ENCODE data around the gene AXIN1.

AXIN1 gene

GRCh38 chr16:371515-372301, 19.2 kb upstream of the AXIN1 start:
- peaks cover 34% of the 10 kb centered on the region for H3K36me3 ChIP-seq (ENCODE audit: control insufficient read depth, insufficient read depth, low read length)
- no peak overlapping the region for H3K4me3 ChIP-seq (ENCODE audit: low read length)
- H3K27me3 ChIP-seq (ENCODE audit: control insufficient read depth, insufficient read depth, low read length), result no peaks in the 10 kb centered on the region
- H3K27ac ChIP-seq (ENCODE audit: low read depth, low read length), result no peak overlapping the region
- H3K4me1 ChIP-seq (ENCODE audit: control insufficient read depth, insufficient read depth, low read length), result peaks cover 9% of the 10 kb centered on the region
- H3K9ac ChIP-seq (ENCODE audit: low read length), result no peak overlapping the region

- H3K36me3 ChIP-seq (ENCODE audit: control insufficient read depth, insufficient read depth, low read length), result peaks cover 31% of the 10 kb centered on the region
- peaks cover 9% of the 10 kb centered on the region for H3K4me1 ChIP-seq (ENCODE audit: control insufficient read depth, insufficient read depth, low read length)
- no peak overlapping the region for H3K9ac ChIP-seq (ENCODE audit: low read length)
- H3K4me3 ChIP-seq (ENCODE audit: low read length), result peak overlapping the region; percentile 5
- peak overlapping the region; percentile 4 for H3K27ac ChIP-seq (ENCODE audit: low read depth, low read length)
- H3K27me3 ChIP-seq (ENCODE audit: control insufficient read depth, insufficient read depth, low read length), result no peaks in the 10 kb centered on the region
Measured at GRCh38 chr16:370979-371514, 18.5 kb upstream of the AXIN1 start.

- peaks cover 9% of the 10 kb centered on the region for H3K4me1 ChIP-seq (ENCODE audit: control insufficient read depth, insufficient read depth, low read length)
- H3K4me3 ChIP-seq (ENCODE audit: low read length), result peak within 1 kb of the TSS; percentile 41
- no peak within 1 kb of the TSS for H3K9ac ChIP-seq (ENCODE audit: low read length)
- H3K36me3 ChIP-seq (ENCODE audit: control insufficient read depth, insufficient read depth, low read length), result peaks cover 29% of the 10 kb centered on the region
- H3K27ac ChIP-seq (ENCODE audit: low read depth, low read length), result peak within 1 kb of the TSS; percentile 4
- H3K27me3 ChIP-seq (ENCODE audit: control insufficient read depth, insufficient read depth, low read length), result no peaks in the 10 kb centered on the region
Measured at GRCh38 chr16:370443-370842, 17.9 kb upstream of the AXIN1 start, which contains the start of gene MRPL28. MRPL28 (minus strand) TSS chr16:370538; CDS start chr16:370218, 320 bp downstream.

GRCh38 chr16:369866-370436, 17.4 kb upstream of the AXIN1 start:
- H3K9ac ChIP-seq (ENCODE audit: low read length), result no peak overlapping the region

GRCh38 chr16:369275-369865, 16.8 kb upstream of the AXIN1 start:
- Histone ChIP-seq H3K36me3 (ENCODE audit: control insufficient read depth, insufficient read depth, low read length) (peaks cover 23% of the 10 kb centered on the region), H3K4me3 (ENCODE audit: low read length) (peak overlapping the region; percentile 41), H3K27me3 (ENCODE audit: control insufficient read depth, insufficient read depth, low read length) (no peaks in the 10 kb centered on the region), H3K9ac (ENCODE audit: low read length) (no peak overlapping the region), H3K4me1 (ENCODE audit: control insufficient read depth, insufficient read depth, low read length) (peaks cover 9% of the 10 kb centered on the region), H3K27ac (ENCODE audit: low read depth, low read length) (no peak overlapping the region)

More at GRCh38 chr16:369866-370436, 17.4 kb upstream of the AXIN1 start:
- Histone ChIP-seq H3K4me1 (ENCODE audit: control insufficient read depth, insufficient read depth, low read length) (peaks cover 9% of the 10 kb centered on the region), H3K27ac (ENCODE audit: low read depth, low read length) (no peak overlapping the region), H3K27me3 (ENCODE audit: control insufficient read depth, insufficient read depth, low read length) (no peaks in the 10 kb centered on the region), H3K36me3 (ENCODE audit: control insufficient read depth, insufficient read depth, low read length) (peaks cover 29% of the 10 kb centered on the region), H3K4me3 (ENCODE audit: low read length) (peak overlapping the region; percentile 41)

- Histone ChIP-seq H3K36me3 (ENCODE audit: control insufficient read depth, insufficient read depth, low read length) (peaks cover 20% of the 10 kb centered on the region), H3K4me3 (ENCODE audit: low read length) (no peak overlapping the region), H3K27me3 (ENCODE audit: control insufficient read depth, insufficient read depth, low read length) (peaks cover 4% of the 10 kb centered on the region), H3K27ac (ENCODE audit: low read depth, low read length) (no peak overlapping the region), H3K4me1 (ENCODE audit: control insufficient read depth, insufficient read depth, low read length) (peaks cover 9% of the 10 kb centered on the region), H3K9ac (ENCODE audit: low read length) (no peak overlapping the region)
Measured at GRCh38 chr16:368388-369158, 16.1 kb upstream of the AXIN1 start.

- peaks cover 9% of the 10 kb centered on the region for H3K4me1 ChIP-seq (ENCODE audit: control insufficient read depth, insufficient read depth, low read length)
- H3K27ac ChIP-seq (ENCODE audit: low read depth, low read length), result no peak overlapping the region
- peaks cover 16% of the 10 kb centered on the region for H3K36me3 ChIP-seq (ENCODE audit: control insufficient read depth, insufficient read depth, low read length)
Measured at GRCh38 chr16:367333-367903, 14.9 kb upstream of the AXIN1 start.

GRCh38 chr16:366476-366875, 14.0 kb upstream of the AXIN1 start:
- Histone ChIP-seq H3K4me1 (ENCODE audit: control insufficient read depth, insufficient read depth, low read length) (peaks cover 9% of the 10 kb centered on the region), H3K36me3 (ENCODE audit: control insufficient read depth, insufficient read depth, low read length) (peaks cover 13% of the 10 kb centered on the region)

More at GRCh38 chr16:367333-367903, 14.9 kb upstream of the AXIN1 start:
- Histone ChIP-seq H3K4me3 (ENCODE audit: low read length) (no peak overlapping the region), H3K9ac (ENCODE audit: low read length) (no peak overlapping the region), H3K27me3 (ENCODE audit: control insufficient read depth, insufficient read depth, low read length) (peaks cover 4% of the 10 kb centered on the region)

GRCh38 chr16:364595-365491, 12.3 kb upstream of the AXIN1 start:
- Histone ChIP-seq H3K36me3 (ENCODE audit: control insufficient read depth, insufficient read depth, low read length) (peaks cover 13% of the 10 kb centered on the region), H3K4me1 (ENCODE audit: control insufficient read depth, insufficient read depth, low read length) (peaks cover 3% of the 10 kb centered on the region), H3K27ac (ENCODE audit: low read depth, low read length) (no peak overlapping the region), H3K9ac (ENCODE audit: low read length) (no peak overlapping the region), H3K4me3 (ENCODE audit: low read length) (no peak overlapping the region), H3K27me3 (ENCODE audit: control insufficient read depth, insufficient read depth, low read length) (peaks cover 4% of the 10 kb centered on the region)

More at GRCh38 chr16:366476-366875, 14.0 kb upstream of the AXIN1 start:
- Histone ChIP-seq H3K27ac (ENCODE audit: low read depth, low read length) (no peak overlapping the region), H3K9ac (ENCODE audit: low read length) (no peak overlapping the region), H3K27me3 (ENCODE audit: control insufficient read depth, insufficient read depth, low read length) (peaks cover 4% of the 10 kb centered on the region), H3K4me3 (ENCODE audit: low read length) (no peak overlapping the region)

GRCh38 chr16:363766-364490, 11.4 kb upstream of the AXIN1 start:
- H3K27ac ChIP-seq (ENCODE audit: low read depth, low read length), result no peak overlapping the region
- peaks cover 13% of the 10 kb centered on the region for H3K36me3 ChIP-seq (ENCODE audit: control insufficient read depth, insufficient read depth, low read length)
- no peak overlapping the region for H3K9ac ChIP-seq (ENCODE audit: low read length)
- no peak overlapping the region for H3K4me3 ChIP-seq (ENCODE audit: low read length)
- peaks cover 4% of the 10 kb centered on the region for H3K27me3 ChIP-seq (ENCODE audit: control insufficient read depth, insufficient read depth, low read length)
- H3K4me1 ChIP-seq (ENCODE audit: control insufficient read depth, insufficient read depth, low read length), result no peaks in the 10 kb centered on the region
